NCI-H82 treated with DMSO at 0.1 percent for 48 hours (cell line): Measurements from ENCODE around the gene ADCK2.
"Not testable (repeated sequence)": the region's sequence is repeated elsewhere in the genome, so short reads cannot be mapped to it uniquely, and the experiment has no call there.

Experiments used
- DNase-seq: peaks from one replicate; lab custom pipeline; 2025; ENCODE audit not compliant: unreplicated experiment; lab: John Stamatoyannopoulos, UW

ADCK2 gene

DNA sequence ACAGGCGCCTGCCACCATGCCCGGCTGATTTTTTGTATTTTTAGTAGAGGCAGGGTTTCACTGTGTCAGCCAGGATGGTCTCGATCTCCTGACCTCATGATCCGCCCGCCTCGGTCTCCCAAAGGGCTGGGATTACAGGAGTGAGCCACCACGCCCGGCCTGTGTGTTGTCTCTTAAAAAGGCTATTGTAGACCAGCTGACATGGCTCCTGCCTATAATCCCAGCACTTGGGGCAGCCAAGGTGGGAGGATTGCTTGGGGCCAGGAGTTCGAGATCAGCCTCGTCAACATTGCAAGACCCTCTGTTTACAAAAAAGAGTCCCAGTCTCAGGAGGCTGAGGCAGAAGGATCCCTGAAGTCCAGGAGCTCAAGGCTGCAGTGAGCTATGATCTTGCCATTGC is 21.1 kb downstream of the ADCK2 start:
- not testable (repeated sequence) for DNase-seq

DNA sequence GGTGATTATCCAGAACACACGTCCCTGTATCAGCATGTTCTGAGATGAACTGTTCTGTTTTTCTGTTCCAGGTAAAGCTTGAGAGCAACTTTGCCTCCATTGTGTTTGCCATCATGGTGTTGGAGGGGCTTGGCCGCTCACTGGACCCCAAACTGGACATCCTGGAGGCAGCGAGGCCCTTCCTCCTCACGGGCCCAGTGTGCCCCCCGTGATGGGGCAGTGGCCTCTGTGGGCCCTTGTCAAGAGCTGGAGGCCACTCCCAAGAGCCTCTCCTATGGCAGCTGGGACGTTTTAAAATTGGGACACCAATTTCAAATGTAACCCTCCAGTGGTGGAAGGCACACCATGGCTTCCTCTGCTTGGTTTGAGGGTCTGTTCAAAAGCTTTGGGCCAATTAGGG is 21.8 kb downstream of the ADCK2 start:
- no peak for DNase-seq

DNA sequence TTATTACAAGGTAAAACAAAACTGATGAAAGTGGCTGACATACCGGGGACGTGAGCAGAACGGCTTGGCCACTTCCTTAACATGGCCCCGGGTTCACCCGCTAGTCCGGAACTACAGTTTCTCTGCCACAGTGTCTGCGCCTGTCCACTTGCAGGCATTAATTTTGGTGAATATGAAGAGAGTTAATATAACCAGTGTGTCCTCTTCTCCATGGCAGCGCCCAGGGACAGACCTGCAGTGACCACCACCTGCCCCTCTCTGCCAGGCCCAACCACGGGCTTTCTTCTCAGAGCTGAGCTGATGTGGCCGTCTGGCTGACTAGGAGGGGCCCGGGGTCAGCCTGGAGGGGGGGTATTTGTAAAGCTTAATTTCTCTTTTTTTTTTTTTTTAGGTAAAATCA is 22.6 kb downstream of the ADCK2 start:
- DNase-seq = no peak

DNA sequence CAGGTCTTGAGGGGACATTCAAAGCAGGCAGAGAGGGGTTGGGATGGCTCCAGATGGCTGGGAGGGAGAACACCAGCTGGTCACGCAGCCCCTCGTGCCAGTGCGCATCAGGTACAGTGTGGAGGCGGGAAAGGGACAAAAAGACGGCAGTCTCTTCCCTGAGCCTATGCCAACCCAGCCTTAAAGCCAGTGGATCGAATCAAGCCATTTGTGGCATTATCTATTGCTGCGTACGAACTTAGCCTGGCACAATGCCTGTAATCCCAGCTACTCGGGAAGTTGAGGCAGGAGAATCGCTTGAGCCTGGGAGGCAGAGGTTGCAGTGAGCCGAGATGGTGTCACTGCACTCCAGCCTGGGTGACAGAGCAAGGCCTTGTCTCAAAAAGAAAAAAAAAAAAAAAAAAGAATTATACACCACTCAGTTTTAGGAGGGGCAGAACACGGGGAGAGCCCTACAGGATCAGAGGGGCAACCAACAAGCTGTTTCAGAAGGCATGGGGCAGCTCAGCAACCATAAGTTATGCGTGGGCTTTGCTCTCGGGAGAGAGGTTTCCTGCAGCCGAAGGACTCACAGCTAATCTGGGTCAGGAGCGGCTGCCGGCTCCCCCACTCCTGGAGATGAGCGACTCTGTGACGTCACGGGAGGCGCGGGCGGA is 23.4 kb downstream of the ADCK2 start:
- peak; percentile 67 for DNase-seq

DNA sequence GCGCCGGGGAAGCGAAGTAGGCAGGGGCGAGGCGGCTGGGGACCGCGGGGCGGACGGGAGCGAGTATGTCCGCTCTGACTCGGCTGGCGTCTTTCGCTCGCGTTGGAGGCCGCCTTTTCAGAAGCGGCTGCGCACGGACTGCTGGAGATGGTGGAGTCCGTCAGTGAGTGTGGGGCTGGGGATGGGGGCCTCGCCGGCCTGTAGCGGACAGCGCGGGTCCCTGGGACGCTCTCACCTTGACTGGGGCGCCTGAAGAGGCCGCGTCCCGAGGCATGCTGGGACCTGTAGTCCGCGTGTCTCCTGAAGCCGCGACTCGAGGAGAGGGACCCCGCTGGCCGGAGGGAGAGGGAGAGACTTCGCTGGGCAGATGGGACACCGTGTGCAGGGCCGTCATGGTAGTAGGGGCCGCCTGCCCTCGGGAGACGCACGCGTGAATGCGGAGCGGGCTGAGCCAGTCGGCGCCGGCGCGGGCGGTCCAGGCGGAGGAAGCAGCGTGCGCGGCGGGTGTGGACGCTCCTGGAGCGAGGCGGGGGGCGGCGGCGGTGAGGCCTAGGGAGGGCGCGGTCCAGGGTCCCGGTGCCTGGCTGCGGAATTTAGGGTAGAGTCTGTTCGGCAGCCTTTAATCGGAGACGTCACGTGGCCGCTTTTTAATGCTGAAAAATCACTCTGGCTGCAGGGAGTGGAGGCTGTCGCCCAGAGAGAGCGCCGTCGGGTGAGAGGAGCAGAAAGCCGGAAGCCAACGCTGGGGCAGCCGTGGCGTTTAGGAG is 24.1 kb downstream of the ADCK2 start, which contains the start of gene NDUFB2:
TSS of gene NDUFB2 (plus strand) at position 29 of the 767 bp plus-strand sequence. CDS start at position 66, 37 bp downstream.
- DNase-seq = peak; percentile 56

DNA sequence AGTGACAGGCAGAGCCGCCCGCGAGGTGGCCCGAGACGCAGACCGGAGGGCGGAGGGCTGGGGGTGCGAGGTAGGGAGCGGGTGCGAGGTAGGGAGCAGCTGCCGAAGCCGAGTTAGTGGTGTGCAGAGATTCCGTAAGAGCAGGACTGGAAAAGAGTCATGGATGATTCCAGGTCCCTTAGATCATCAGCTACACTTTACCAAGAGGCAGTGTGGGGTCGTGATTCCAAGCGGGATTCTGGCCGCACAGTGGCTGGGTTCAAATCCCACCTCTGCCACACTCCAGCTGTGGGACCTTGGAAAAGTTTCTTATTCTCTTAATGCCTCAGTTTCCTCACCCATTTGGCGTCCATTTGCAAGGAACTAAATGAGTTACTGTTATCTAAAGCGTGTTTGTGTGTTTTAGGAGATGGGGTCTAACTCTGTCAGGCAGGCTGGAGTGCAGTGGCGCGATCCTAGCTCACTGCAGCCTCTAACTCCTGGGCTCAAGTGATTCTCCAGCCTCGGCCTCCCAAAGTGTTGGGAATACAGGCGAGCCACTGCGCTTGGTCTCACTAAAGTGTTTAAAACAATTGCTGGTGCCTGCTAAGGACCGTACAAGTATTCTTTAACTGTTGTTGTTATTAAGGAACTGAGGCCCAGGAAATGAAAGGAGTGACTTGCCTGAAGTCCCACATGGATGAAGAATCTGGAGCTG is 24.9 kb downstream of the ADCK2 start:
- no peak for DNase-seq

DNA sequence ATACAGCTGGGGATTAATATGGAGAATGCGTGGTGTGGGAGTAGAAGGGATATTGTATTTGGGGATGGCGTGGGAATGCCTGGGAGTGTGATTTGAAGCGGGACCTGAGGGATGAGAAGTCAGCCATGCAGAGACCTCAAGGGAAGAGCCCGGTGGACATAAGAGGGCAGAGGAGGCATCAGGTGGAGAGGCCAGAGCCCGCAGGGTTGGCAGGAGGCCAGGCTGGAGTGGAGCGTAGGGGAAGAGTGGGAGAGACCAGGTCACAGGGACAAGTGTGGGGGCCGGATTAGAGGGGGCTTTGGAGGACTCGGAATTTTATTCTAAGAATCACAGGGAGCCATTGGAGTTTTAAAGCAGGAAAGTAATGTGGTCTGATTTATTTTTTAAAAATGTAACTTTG is 25.7 kb downstream of the ADCK2 start:
- no peak for DNase-seq

DNA sequence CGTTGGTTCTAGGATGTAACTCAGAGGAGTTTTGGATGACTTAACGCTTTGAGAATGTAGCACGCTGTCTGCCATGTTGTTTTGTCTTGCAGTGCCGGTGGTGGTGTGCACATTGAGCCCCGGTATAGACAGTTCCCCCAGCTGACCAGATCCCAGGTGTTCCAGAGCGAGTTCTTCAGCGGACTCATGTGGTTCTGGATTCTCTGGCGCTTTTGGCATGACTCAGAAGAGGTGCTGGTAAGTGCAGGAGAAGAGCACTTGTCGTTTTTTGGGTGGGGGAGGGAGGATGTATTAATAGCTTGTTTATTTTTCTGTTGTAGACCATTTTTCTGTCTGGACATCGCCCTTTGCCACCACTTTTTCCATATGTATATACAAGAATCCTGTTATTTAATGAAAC is 30.0 kb downstream of the ADCK2 start:
- no peak for DNase-seq

DNA sequence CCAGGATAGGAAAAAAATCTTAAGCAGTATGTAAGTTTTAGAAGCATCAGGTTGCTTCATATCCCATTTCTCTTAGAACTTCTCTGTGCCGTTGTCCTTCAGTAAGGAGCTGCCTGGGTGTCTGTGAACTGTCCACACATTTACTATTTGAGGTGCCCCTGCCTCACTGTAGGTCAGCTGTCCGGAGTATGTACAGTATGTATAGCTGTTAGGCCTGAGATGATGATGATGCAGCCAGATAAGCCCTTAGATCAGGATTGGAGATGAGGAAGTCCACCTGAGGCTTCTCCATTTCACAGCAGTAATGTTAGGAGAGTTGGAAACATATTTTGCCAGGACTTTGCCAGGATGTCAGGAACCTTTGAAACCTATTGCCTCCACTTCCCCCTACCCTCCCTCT is 31.5 kb downstream of the ADCK2 start:
- no peak for DNase-seq

DNA sequence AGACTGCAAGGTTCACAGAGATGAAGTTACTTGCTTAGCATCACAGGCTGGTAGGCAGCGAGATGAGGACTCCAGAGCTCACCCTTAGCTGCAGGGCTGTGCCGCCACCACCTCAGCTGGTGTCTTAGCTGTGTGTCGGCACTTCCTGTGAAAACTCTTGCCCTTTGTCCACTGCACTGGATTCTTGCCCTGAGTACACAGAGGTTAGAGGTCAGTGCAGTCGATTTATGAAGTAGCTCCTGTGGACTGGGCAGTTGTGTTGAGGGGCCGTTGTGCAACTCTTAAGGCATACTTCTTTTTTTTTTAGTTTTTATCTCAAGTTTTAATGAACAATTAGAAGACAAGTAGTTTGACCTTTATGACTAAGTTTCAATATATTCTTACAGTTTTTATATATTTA is 34.4 kb downstream of the ADCK2 start:
- DNase-seq = no peak

DNA sequence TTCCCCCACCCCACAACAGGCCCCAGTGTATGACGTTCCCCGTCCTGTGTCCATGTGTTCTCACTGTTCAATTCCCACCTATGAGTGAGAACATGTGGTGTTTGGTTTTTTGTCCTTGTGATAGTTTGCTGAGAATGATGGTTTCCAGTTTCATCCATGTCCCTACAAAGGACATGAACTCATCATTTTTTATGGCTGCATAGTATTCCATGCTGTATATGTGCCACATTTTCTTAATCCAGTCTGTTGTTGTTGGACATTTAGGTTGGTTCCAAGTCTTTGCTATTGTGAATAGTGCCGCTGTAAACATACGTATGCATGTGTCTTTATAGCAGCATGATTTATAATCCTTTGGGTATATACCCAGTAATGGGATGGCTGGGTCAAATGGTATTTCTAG is 36.0 kb downstream of the ADCK2 start:
- not testable (repeated sequence) for DNase-seq

DNA sequence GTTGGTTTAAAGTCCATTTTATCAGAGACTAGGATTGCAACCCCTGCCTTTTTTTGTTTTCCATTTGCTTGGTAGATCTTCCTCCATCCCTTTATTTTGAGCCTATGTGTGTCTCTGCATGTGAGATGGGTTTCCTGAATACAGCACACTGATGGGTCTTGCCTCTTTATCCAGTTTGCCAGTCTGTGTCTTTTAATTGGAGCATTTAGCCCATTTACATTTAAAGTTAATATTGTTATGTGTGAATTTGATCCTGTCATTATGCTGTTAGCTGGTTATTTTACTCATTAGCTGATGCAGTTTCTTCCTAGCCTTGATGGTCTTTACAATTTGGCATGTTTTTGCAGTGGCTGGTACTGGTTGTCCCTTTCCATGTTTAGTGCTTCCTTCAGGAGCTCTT is 39.6 kb downstream of the ADCK2 start:
- DNase-seq = not testable (repeated sequence)

DNA sequence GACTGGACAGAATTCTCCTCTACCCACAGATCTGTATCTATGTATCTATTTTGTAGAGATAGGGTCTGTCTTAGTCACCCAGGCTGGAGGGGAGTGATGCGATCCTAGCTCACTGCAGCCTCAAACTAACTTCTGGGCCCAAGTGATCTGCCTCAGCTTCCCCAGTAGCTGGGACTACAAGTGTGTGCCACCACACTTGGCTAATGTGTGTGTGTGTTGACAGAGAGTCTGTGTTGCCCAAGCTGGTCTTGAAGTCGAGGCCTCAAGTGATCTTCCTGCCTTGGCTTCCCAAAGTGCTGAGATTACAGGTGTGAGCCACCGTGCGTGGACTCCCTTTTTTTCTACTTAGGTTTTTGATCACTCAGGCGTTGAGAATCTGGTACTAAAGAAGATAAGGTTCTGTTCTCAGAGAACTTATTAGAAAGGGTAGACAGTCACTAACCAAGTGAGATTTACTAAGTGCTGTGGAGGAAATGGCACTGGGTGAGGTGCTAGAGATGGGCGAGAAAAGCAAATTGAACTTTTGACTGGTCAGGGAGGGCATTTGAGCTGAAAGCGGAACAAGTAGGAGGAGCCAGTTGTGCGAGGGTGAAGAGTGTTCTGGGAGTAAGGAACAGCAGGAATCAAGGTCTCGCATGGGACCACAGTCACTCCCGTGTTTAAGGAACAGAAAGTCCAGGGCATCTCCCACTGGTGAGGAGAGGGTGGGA is 41.7 kb downstream of the ADCK2 start:
- no peak for DNase-seq

DNA sequence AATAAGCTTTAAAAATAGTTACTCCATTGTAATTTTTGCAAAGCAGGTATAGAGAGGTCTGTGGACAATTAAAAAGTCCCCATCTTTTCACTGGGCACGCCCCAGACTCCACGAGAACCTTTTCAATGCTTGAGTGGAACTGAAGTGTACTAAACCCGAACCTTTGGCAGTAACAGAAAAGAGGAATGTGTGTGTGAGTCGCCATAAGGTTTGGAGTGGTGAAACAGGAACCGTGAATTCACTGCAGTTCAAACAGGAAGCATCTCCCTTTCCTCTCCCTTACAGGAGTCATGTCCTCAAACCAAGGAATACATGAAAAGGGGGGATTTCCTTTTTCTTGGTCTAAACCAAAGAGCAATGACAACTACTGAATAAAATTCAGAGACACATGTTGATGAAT is 47.0 kb downstream of the ADCK2 start:
- DNase-seq = no peak

DNA sequence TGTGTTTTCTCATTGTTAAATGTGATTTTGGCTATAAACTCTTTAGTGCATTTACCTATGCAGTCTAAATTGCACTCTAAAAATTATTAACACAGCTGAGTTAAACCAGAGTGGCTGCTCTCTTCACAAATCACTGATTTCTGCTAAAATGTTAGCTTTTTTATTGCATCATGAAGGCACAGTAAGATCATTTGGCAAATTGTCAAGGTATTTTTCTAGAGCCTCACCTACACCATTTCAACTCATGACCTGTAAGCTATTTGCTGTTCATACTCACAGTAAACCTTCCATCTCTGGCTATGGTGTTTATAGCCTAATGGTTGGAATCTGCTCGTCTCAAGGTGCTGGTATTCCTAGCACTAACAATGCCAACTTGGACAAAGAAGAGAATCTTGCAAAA is 49.5 kb downstream of the ADCK2 start:
- DNase-seq = no peak

DNA sequence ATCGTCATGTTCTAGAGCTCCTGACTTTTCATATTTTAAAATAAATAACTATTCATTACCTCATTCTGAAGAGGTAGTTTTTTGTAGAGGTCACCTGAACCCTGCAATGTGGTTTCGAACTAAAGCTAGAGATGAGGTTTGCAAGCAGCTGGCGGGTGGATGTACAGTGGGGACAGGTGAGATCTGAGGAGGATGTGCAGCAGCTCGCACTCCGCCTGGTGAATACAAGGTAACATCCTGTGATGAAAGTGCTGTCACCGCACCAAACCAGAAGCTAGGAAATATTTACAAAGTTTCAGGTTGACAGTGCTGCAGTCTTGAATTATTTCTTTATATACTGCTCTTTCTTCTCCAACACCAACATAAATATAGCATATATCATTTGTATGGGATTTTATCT is 50.3 kb downstream of the ADCK2 start:
- no peak for DNase-seq

DNA sequence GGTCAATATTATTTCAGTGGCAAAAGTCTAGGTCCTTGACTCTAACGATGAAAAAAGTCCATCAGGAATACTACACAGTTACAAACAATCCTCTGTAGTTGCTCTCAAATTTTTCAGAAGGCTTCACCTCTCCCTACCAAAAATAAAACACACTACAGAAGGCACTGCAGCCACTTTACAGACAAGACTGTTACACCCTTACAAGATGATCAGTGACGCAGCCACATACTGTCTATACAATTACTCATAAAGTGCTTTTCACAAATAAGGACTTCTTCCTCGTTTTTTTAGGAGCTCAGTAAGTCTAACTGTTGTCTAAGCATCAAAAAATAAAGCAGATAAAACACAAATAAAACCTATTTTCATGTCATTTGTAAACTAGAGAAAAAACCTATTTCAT is 50.8 kb downstream of the ADCK2 start:
- DNase-seq = no peak

DNA sequence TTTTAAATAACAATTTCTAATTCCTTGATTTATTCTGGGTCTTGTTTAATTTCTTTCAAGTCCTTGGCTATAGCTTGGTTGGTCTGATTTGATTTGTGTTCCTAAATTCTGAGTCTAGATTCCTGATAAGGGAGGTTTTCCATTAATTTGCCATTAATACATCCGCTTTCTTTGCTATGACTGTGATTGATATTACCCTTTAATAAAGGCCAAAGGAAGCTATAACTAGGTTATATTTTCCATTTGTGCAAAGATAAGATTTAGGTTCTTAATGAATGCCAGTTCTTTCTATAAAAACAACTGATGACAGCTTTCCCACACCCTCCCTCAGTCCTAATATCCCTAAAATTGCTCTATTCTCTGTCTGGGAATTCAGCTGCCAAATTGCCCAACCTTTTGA is 52.0 kb downstream of the ADCK2 start:
- no peak for DNase-seq

DNA sequence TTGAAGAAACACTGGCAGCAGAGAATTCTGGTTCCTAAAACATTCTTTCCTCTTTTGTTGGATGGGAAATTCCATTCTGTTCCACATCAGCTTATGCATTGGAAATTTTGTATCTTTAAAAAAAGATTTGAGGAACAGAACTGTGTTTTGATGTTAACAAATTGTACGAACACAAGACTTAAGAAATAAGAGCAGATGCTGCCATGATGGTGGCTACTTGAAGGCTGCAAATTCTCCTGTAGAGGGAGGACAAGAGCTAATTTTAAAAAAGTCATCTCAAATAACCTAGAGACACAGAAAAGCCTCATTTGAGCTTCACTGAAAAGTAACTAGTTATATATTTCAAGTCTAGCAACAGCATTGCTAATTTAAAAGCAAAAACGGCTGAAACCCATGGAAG is 53.5 kb downstream of the ADCK2 start:
- no peak for DNase-seq

DNA sequence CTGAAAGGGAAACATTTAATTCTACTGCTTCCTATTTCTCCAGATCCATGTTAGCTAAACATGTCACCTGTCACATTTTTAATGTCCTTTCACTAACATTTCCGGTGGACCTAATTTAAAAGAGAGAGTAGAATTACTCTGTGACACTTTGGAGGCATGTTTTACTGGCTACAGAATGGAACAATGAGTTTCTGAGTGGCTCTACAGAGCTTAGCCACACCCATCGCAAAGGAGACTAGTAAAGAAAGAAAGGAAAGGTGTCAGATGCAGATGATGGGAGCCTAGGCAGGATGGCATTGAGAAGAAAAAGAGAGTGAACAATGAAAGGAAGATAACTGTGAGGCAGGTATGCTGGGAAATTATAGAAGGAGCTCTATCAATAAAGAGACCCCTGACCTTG is 59.7 kb downstream of the ADCK2 start:
- no peak for DNase-seq

DNA sequence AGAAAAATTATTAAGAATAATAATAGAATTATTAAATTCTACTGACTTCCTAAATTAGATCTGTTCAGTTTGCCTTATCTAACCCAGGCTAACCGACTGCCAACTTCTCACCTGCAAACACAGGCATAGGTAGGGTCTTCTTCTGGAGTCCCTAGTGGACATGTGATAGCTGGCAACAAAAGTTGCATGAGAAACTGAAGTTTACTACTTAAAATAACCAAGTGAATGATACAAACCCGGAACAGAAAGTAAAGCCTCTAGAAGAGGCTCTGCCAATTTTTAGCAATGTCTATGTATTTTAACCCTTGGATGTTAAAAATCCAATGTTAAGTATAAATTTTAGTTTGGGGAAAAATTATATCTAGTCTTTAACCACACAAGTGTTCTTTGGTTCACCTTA is 61.4 kb downstream of the ADCK2 start:
- DNase-seq = no peak

DNA sequence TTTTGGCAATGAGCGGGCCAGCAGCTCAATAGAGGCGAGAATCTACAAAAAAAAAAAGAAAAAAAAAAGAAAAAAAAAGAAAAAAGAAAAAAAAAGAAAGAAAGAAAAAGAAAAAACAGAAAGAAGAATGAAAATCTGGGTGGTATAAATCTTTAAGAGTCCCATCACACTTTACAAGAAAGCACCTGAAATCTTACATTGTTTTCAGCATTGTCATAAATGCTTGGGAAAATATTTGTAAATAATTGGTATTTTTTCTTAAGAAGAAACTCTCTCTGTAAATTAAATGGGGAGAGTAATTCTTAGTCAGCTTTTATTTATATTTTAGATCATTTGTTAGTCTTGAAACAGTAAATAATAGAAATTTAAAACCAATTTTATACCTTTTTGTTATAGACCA is 62.0 kb downstream of the ADCK2 start:
- no peak for DNase-seq
